AG08396 (cell line): ENCODE measurements around the gene MSANTD3.
"Not testable (repeated sequence)": the region's sequence is repeated elsewhere in the genome, so short reads cannot be mapped to it uniquely, and the experiment has no call there.

ENCODE experiments used
- DNase-seq: peaks from one replicate; pipeline ENCODE4 v3.0.0; 2012; ENCODE audit warnings: low spot score, mixed read lengths

Gene MSANTD3, protein sequence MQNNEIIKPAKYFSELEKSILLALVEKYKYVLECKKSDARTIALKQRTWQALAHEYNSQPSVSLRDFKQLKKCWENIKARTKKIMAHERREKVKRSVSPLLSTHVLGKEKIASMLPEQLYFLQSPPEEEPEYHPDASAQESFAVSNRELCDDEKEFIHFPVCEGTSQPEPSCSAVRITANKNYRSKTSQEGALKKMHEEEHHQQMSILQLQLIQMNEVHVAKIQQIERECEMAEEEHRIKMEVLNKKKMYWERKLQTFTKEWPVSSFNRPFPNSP

DNA sequence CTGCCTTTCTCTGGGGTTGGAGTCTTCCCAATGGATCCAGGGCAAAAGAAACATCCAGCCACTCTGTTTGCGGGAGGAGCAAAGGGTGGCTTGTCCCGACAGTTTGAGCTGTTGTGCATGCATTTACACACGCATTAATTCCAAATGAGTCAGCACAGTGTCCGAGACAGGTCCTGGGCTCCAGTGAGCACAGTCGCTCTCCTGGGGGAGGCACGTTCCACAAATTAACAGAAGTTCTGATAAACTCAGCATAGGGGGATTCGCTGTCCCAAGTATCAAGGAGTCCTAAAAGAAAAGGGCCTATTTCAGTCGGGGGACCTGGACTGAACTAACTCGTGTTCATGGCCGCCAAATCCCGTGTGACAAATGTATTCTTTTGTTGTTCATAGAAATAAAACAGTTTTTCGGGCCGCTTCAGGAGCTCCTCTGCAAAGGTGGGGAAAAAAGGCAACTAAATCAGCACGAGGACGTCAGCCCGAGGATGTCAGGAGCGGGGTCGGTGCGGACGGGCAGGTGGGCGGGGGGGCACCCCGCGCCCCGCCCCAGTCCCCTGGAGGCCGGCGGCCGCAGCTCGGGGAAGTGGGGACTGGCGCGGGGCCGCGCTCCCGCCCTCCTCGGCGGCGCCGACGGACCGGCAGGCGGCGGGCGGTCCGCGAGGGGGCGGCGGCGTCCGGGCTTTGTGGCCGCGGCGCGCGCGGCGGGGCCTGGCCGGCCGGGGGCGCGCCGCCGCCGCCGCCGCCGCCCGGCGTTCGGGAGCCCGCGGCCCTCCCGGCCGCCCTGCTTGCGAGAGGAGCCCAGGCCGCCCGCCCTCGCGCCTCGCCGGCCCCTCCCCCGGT is at the start of gene MSANTD3:
Gene MSANTD3 (plus strand): TSS at position 614 of the 836 bp plus-strand sequence. CDS start 14,796 bp downstream, outside the sequence.
- peak; percentile 89 for DNase-seq

DNA sequence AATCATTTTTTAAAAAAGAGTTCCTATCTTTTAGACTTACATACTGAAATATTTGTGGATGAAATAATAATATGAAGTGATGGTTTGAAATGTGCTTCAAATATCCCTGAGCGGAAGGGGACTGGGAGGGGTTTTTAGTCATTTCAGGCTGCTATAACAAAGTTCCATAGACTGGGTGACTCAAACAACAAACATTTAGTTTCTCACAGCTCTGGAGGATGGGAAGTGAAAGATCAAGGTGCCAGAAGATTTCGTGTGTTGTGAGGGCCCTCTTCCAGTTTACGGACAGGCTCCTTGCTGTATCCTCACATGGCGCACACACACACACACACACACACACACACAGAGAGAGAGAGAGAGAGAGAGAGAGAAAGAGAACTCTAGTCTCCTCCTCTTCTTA is 47.1 kb upstream of the MSANTD3 start:
- peak; percentile 17 for DNase-seq

DNA sequence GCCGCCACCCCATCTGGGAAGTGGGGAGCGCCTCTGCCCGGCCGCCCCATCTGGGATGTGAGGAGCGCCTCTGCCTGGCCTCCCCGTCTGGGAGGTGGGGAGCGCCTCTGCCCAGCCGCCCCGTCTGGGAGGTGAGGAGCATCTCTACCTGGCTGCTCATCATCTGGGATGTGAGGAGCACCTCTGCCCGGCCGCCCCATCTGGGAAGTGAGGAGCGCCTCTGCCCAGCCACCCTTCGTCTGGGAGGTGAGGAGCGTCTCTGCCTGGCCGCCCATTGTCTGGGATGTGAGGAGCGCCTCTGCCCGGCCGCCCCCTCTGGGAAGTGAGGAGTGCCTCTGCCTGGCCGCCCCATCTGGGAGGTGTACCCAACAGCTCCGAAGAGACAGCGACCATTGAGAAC is 34.0 kb upstream of the MSANTD3 start:
- DNase-seq = not testable (repeated sequence)

DNA sequence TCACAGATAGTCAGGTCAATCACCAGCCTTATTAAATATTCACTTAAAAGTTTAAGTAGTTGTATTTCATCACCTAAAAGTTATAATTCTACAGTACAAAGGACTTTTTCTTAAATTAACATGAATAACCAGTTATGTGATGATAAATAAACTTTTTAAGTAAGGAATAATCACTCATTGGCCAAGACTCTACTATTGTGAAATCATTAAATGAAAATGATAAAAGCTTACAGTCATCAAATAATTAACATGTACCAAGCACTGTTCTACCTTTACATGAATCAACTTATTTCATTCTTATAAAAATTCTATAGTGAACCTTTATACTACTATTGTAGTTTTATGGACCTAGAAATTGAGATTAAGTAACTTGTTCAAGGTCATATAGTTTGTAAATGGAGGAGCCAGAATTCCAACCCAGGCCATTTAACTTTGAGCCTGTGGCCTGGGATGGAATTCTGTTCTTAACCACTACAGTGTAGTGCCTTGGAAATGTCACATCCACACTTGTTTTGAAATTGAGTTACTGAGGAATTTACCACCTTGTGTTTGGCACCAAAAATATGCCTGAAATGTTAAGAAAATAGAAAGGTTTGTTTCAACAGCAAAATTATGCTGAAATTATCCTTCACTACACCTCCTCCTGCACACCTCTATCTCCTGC is 32.8 kb upstream of the MSANTD3 start:
- no peak for DNase-seq

DNA sequence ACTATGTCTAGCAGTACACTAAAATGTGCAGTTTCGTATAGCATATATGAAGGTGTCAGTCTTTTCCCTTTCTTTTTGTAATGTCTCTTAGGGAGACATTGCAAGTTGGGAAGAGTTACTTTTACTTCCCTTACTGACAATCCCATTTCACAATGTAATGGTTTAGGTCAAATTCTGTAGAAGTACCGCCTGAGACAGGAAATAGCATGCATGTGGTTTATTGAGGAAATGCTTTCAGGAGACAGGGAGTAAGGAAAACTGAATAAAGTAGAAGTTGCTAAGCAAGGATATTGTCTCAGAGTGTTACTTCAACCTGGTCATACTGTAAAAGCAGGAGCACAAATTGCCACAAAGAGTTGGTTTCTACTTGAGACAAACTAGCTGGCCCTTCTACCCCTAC is 32.1 kb upstream of the MSANTD3 start:
- DNase-seq = no peak

DNA sequence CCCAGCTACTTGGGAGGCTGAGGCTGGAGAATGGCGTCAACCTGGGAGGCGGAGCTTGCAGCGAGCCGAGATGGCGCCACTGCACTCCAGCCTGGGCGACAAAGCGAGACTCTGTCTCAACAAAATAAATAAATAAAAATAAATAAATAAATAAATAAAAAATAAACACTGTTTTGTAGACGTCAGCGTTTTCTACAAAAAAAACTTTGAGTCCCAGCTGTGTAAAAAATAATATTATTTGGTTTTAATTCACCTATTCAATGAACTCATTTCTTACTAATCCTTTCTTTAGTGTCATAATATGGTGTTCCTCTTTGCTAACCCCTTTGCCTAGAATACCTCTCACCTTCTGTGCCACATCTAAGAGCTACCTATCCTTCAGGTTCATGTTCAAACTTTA is 30.2 kb upstream of the MSANTD3 start:
- DNase-seq = no peak

DNA sequence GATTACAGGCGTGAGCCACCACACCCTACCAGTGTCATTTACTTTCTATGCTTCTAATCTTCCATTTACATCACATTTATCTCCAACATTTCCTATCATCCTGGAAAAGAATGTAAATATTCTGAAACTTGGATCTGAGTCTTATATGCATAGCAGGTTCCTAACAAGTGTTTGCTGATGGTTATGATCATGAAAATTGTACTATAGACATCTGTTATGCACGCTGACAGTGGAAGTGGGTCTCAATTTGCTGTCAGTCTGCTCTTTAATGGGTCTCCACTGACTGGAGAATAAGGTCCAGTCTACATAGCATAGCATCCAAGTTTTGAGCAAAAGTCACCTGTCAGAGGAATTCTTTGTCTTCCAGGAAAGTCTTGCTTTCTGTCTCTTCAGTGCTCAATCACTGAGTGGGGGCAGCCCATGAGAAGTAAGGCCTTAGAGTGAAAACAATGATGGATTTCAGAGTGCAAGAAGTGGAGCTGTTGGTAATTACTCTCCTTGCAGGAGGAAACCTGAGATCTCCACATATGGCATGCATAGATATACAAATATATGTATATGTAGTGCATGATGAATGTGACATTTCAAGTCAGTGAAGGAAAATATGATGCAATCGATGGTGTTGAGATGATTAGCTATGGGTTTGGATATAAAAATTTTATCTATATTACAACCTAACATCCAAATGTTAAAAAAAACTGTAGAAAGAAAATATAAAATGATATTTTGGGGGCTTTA is 29.2 kb upstream of the MSANTD3 start:
- DNase-seq = no peak

GRCh38 chr9:100401042-100401441 is 25.9 kb upstream of the MSANTD3 start:
- DNase-seq = no peak

GRCh38 chr9:100406962-100407361 is 20.0 kb upstream of the MSANTD3 start:
- DNase-seq = no peak

- no peak for DNase-seq
Measured at GRCh38 chr9:100408546-100409175, 18.3 kb upstream of the MSANTD3 start.

DNA sequence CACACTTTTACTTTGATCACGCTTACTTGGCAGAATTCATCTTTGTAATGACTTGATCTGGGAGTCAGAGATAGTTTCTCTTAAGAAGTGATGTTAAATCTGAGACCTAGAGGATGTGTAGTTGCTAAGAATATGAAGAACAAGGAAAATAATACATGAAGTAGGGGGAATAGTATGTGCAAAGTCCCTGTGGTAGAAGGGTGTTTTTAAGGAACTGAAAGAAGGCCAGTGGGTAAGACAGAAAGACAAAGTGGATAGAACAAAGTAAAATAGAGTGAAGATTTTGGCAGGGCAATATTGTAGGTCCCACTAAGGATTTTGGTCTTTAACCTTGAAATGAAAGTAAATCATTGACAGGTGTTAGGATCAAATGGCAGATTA is 17.8 kb upstream of the MSANTD3 start:
- DNase-seq = no peak

DNA sequence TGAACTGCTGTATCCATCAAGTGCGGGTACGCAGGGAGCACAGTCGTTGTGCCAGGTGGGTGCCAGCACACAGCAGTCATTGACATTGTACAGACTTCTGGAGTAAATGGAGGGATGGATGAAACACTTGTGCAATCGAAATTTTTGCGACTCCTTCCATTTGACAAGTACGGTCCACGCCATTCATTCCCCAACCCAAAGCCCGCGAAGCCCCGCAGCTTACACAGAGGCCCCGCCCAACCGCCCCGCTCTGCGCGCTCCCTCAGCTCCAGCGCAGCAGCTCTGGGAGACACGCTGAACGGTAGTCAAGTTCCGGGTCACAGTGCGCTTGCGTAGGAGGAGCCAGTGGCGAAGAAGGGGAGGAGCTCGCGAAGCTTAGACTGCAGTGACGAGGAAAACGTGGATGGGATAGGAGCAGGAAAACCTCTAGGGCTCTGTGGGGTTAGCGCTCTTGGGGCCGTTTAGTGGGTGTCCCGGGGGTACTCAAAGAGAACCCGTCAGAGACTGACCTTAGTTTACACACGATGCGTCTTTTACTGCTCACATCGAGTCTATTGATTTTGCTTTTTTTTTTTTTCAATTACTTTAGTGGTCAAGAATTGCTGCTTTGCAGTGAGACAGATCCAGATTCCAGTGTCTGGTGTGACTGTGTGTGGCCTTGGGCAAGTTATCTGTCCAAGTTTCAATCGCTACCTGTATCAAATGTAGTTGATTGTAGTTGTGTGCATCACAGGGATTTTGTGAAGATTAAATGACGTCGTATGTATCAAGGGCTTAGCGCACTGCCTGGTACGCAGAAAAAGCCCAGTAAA is 15.3 kb upstream of the MSANTD3 start:
- DNase-seq = peak; percentile 89

DNA sequence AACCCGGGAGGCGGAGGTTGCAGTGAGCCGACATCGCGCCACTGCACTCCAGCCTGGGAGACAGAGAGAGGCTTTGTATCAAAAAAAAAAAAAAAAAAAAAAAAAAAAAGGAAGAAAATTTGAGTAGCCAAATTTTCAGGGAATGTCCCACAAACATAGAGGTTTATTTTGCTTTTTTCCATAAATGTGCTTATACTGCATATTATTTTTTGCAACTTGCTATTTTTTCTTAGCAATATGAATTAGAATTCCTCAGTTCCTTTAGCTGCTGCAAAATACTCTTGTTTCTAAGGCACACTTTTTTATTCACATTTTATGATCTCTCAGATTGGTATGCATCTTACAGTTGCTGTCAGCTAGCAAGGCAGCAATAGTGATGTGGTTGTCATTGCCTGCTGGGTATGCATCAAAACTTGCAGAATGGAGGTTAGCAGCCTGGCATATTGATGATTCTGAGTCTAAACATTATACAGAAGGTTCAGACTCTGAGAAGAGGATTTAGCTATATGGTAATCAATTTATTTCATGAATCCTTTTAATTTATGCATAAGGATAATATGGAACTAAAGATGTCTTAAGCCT is 13.0 kb upstream of the MSANTD3 start:
- DNase-seq = no peak

- DNase-seq = no peak
Measured at GRCh38 chr9:100417815-100418214, 9.1 kb upstream of the MSANTD3 start.

- DNase-seq = no peak
Measured at GRCh38 chr9:100419166-100419565, 7.8 kb upstream of the MSANTD3 start.

DNA sequence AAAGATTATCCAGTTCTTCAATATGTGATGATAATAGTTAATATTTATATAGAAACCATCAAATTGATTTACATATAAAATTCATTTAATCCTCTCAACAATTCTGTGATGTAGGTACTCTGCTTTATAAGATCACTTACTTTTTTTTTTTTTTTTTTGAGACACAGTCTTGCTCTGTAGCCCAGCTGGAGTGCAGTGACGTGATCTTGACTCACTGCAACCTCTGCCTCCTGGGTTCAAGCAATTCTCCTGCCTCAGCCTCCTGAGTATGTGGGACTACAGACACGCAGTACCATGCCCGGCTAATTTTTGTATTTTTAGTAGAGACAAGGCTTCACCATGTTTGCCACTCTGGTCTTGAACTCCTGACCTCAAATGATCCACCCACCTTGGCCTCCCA is 5.8 kb upstream of the MSANTD3 start:
- not testable (repeated sequence) for DNase-seq

DNA sequence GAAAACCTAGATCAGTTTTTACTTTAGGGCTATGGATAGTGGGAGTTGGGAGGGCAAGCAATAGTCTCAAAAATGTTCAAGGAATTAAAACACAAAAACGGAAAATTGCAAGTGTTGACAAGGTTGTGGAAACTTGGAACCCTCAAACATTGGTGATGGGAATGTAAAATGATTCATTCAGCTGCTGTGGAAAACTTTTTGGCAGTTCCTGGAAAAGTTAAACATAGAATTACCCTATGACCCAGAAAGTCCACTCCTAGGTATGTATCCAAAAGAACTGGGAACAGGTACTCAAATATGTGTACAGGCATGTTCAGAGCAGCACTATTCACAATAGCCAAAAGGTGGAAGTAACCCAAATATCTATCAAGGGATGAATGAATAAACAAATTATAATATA is 1.2 kb upstream of the MSANTD3 start:
- DNase-seq = no peak

- DNase-seq = no peak
Measured at GRCh38 chr9:100426189-100426529, 784 bp upstream of the MSANTD3 start.

DNA sequence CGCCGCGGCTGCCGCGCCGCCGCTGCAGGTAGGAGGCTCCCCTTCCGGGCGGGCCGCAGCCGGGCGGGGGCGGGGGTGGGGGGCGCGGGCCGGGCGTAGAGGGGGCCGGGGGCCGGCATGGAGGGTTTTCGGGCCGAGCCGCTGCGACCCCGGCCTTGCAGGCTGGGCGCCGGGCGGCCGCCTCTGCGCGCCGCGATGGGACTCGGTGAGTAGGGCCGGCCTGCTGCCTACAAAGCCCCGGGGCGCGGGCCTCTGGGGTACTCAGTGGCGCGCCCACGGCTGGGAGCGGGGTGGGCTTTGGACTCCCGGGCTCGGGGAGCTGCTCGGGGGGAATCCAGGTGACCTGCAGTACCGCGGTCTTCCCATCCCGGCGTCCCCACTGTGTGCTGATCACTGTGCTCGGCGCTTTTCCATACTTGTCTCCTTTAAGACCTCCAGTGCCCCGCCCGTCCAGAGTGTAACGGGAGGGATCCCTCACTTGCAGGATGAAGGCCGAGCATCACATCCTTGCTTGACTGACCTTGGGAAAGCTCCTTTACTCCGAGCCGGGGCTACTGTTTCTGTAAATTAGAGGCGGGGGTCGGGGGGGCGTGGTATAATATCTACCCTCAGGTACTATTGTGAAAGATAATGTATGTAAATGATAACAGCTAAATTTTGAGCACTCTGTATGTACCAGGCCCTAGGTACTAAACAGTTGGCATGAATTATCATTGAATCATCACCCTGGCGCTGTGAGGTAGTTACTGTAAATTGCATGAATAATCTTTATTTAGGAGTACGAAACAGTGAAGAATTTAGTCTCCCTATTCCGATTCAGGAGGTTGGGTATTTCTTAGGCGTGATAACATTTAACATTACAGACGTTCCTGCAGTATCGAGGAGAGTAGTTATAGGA is 672 bp downstream of the MSANTD3 start:
- DNase-seq = peak; percentile 68
